ENCODE measurements around the gene RAB11FIP3.

The RAB11FIP3 gene

GRCh38 chr16:424033-424622, 1.3 kb upstream of the RAB11FIP3 start:
- peak; percentile 56 for DNase-seq (ENCODE audit: low spot score)

- no peak for DNase-seq (ENCODE audit: low spot score)
These were observed 797 bp upstream of the RAB11FIP3 start for GRCh38 chr16:424623-425081.

- DNase-seq (ENCODE audit: low spot score) = no peak
These were observed 278 bp downstream of the RAB11FIP3 start for GRCh38 chr16:425740-426114.

GRCh38 chr16:426115-426905, 861 bp downstream of the RAB11FIP3 start:
- DNase-seq (ENCODE audit: low spot score) = no peak

- no peak for DNase-seq (ENCODE audit: low spot score)
These were observed 1.4 kb downstream of the RAB11FIP3 start for GRCh38 chr16:426906-427249.

GRCh38 chr16:427250-427649, 1.8 kb downstream of the RAB11FIP3 start:
- DNase-seq (ENCODE audit: low spot score) = no peak

GRCh38 chr16:430904-431303, 5.5 kb downstream of the RAB11FIP3 start:
- DNase-seq (ENCODE audit: low spot score) = no peak

- DNase-seq (ENCODE audit: low spot score) = no peak
These were observed 15.2 kb downstream of the RAB11FIP3 start for GRCh38 chr16:440627-441026.

GRCh38 chr16:441447-441846, 16.0 kb downstream of the RAB11FIP3 start:
- no peak for DNase-seq (ENCODE audit: low spot score)

- DNase-seq (ENCODE audit: low spot score) = no peak
These were observed 17.5 kb downstream of the RAB11FIP3 start for GRCh38 chr16:442976-443375.

GRCh38 chr16:444027-444426, 18.6 kb downstream of the RAB11FIP3 start:
- no peak for DNase-seq (ENCODE audit: low spot score)

- no peak for DNase-seq (ENCODE audit: low spot score)
These were observed 20.1 kb downstream of the RAB11FIP3 start for GRCh38 chr16:445566-445965.

GRCh38 chr16:450385-450784, 24.9 kb downstream of the RAB11FIP3 start:
- DNase-seq (ENCODE audit: low spot score) = no peak

- no peak for DNase-seq (ENCODE audit: low spot score)
These were observed 25.5 kb downstream of the RAB11FIP3 start for GRCh38 chr16:450785-451512.

- no peak for DNase-seq (ENCODE audit: low spot score)
These were observed 29.0 kb downstream of the RAB11FIP3 start for GRCh38 chr16:454397-454940.

GRCh38 chr16:455453-455852, 30.0 kb downstream of the RAB11FIP3 start:
- DNase-seq (ENCODE audit: low spot score) = no peak

GRCh38 chr16:456891-457483, 31.5 kb downstream of the RAB11FIP3 start:
- DNase-seq (ENCODE audit: low spot score) = peak; percentile 71

- peak; percentile 78 for DNase-seq (ENCODE audit: low spot score)
These were observed 32.4 kb downstream of the RAB11FIP3 start for GRCh38 chr16:457732-458400.

GRCh38 chr16:459761-460160, 34.3 kb downstream of the RAB11FIP3 start:
- DNase-seq (ENCODE audit: low spot score) = no peak

- no peak for DNase-seq (ENCODE audit: low spot score)
These were observed 35.3 kb downstream of the RAB11FIP3 start for GRCh38 chr16:460787-461186.

GRCh38 chr16:463071-463470, 37.6 kb downstream of the RAB11FIP3 start:
- no peak for DNase-seq (ENCODE audit: low spot score)

- DNase-seq (ENCODE audit: low spot score) = no peak
These were observed 41.2 kb downstream of the RAB11FIP3 start for GRCh38 chr16:466651-467050.

Data from globus pallidus (tissue), 1 donor.